ENCODE results near the gene MBD3L1. TPM values are rescaled to one million over a fixed set of nuclear protein-coding genes. Genes with fewer than 3 reads are reported as not detected.

MBD3L1 gene
- total and polyA plus RNA-seq, 2 donors (not counting 1 experiment from before 2014, with no cell fraction given), result not detected

GRCh38 chr19:8887364-8887763 is 55.2 kb downstream of the MBD3L1 start:
- Histone ChIP-seq H3K9ac (ENCODE audit: low read length) (no peak overlapping the region), H3K79me2 (ENCODE audit: control insufficient read depth, insufficient read depth, low read length) (no peaks in the 10 kb centered on the region), H3K9me3 (ENCODE audit: control extremely low read depth in 1 of 3, control insufficient read depth in 2 of 3, insufficient read depth in 1 of 3, low read length in 2 of 3) (peaks cover 0 to 29% (median 0%) of the 10 kb centered on the region in 3 donors), H3K4me2 (replicated peaks; ENCODE audit: low read depth, low read length, poor library complexity, severe bottlenecking) (no peak overlapping the region), H2AFZ (ENCODE audit: insufficient read depth, low read depth, low read length, poor library complexity, severe bottlenecking) (no peak overlapping the region), H4K20me1 (ENCODE audit: control insufficient read depth, insufficient read depth, low read length, poor library complexity, severe bottlenecking) (no peaks in the 10 kb centered on the region), H3K27me3 (replicated peaks in 1 of 4; ENCODE audit: control extremely low read depth in 1 of 4, control insufficient read depth in 3 of 4, insufficient read depth in 4 of 4, low read length in 3 of 4) (peaks cover 0 to 2% (median 0%) of the 10 kb centered on the region in 4 experiments), H3K4me3 (ENCODE audit: control extremely low read depth in 1 of 5, extremely low read depth in 1 of 5, insufficient read depth in 1 of 5, low read depth in 2 of 5, low read length in 4 of 5) (no peak overlapping the region), H3K36me3 (replicated peaks in 1 of 2; ENCODE audit: control extremely low read depth in 1 of 2, control insufficient read depth in 1 of 2, extremely low read depth in 1 of 2, insufficient read depth in 2 of 2, low read length in 1 of 2) (no peaks in the 10 kb centered on the region), H3K4me1 (ENCODE audit: control insufficient read depth in 2 of 2, insufficient read depth in 2 of 2, low read length in 2 of 2) (no peaks in the 10 kb centered on the region), H3K27ac (ENCODE audit: low read length in 2 of 2) (no peak overlapping the region)
- no peak overlapping the region for H3K4me3 Mint-ChIP-seq
- WGBS (ENCODE audit: insufficient coverage), result 76% methylated on average over 2 of the region's 2 CpGs
- no peaks in the 10 kb centered on the region for H3K27me3 Mint-ChIP-seq
- intact Hi-C loops (cut with micrococcal nuclease), result no loop called here
- TF ChIP-seq EZH2 (IDR thresholded peaks at IDR 0.05; ENCODE audit: borderline replicate concordance, insufficient read depth, low read depth, low read length, poor library complexity, severe bottlenecking) (no peak), CTCF (IDR thresholded peaks at IDR 0.05) (no peak)
- H3K27ac Mint-ChIP-seq, result no peak overlapping the region
- ChIA-PET POLR2A (no interaction called here), CTCF (no interaction called here)
- peaks cover under 1% of the 10 kb centered on the region for H3K9me3 Mint-ChIP-seq (ENCODE audit: insufficient read depth)
- no peaks in the 10 kb centered on the region for H3K4me1 Mint-ChIP-seq
- DNase-seq, result no peak
- ATAC-seq (ENCODE audit: low read depth), result no peak

GRCh38 chr19:8890260-8890659 is 58.1 kb downstream of the MBD3L1 start:
- H3K27ac ChIP-seq (ENCODE audit: low read length in 2 of 2), result no peak overlapping the region
- no peaks in the 10 kb centered on the region for H3K9me3 Mint-ChIP-seq (ENCODE audit: insufficient read depth)
- H3K27ac Mint-ChIP-seq, result no peak overlapping the region
- H3K9me3 ChIP-seq (ENCODE audit: control extremely low read depth in 1 of 3, control insufficient read depth in 2 of 3, insufficient read depth in 1 of 3, low read length in 2 of 3), result peaks cover 0 to 19% (median 0%) of the 10 kb centered on the region in 3 donors
- no peaks in the 10 kb centered on the region for H3K36me3 ChIP-seq (replicated peaks in 1 of 2; ENCODE audit: control extremely low read depth in 1 of 2, control insufficient read depth in 1 of 2, extremely low read depth in 1 of 2, insufficient read depth in 2 of 2, low read length in 1 of 2)
- H2AFZ ChIP-seq (ENCODE audit: insufficient read depth, low read depth, low read length, poor library complexity, severe bottlenecking), result no peak overlapping the region
- H3K9ac ChIP-seq (ENCODE audit: low read length), result no peak overlapping the region
- H3K27me3 Mint-ChIP-seq, result no peaks in the 10 kb centered on the region
- ChIA-PET POLR2A (no interaction called here), CTCF (no interaction called here)
- H3K27me3 ChIP-seq (replicated peaks in 1 of 4; ENCODE audit: control extremely low read depth in 1 of 4, control insufficient read depth in 3 of 4, insufficient read depth in 4 of 4, low read length in 3 of 4), result peaks cover 0 to 2% (median 0%) of the 10 kb centered on the region in 4 experiments
- no peak overlapping the region for H3K4me3 ChIP-seq (ENCODE audit: control extremely low read depth in 1 of 5, extremely low read depth in 1 of 5, insufficient read depth in 1 of 5, low read depth in 2 of 5, low read length in 4 of 5)
- ATAC-seq (ENCODE audit: low read depth) (no peak), DNase-seq (no peak)
- no peaks in the 10 kb centered on the region for H3K79me2 ChIP-seq (ENCODE audit: control insufficient read depth, insufficient read depth, low read length)
- intact Hi-C loops (cut with micrococcal nuclease), result no loop called here
- H3K4me1 ChIP-seq (ENCODE audit: control insufficient read depth in 2 of 2, insufficient read depth in 2 of 2, low read length in 2 of 2), result no peaks in the 10 kb centered on the region
- no peaks in the 10 kb centered on the region for H3K4me1 Mint-ChIP-seq
- H3K4me3 Mint-ChIP-seq, result no peak overlapping the region
- no peaks in the 10 kb centered on the region for H4K20me1 ChIP-seq (ENCODE audit: control insufficient read depth, insufficient read depth, low read length, poor library complexity, severe bottlenecking)
- no peak overlapping the region for H3K4me2 ChIP-seq (replicated peaks; ENCODE audit: low read depth, low read length, poor library complexity, severe bottlenecking)
- TF ChIP-seq EZH2 (IDR thresholded peaks at IDR 0.05; ENCODE audit: borderline replicate concordance, insufficient read depth, low read depth, low read length, poor library complexity, severe bottlenecking) (no peak), CTCF (IDR thresholded peaks at IDR 0.05) (no peak)

Other genes with a start within 250 kb of the MBD3L1 start
- 0.39 and 0.59 TPM in 2 replicates for gene ADAMTS10, start 221.7 kb upstream of the MBD3L1 start, total RNA-seq
- 1.8 and 3.6 TPM in 2 replicates for gene ADAMTS10, start 221.7 kb upstream of the MBD3L1 start, polyA plus RNA-seq
- not detected in 2 replicates for gene NFILZ, start 201.7 kb upstream of the MBD3L1 start, total RNA-seq
- gene NFILZ, start 201.7 kb upstream of the MBD3L1 start, polyA plus RNA-seq, result not detected in 2 replicates
- gene ACTL9, start 133.6 kb upstream of the MBD3L1 start, total RNA-seq, result not detected in 2 replicates
- gene ACTL9, start 133.6 kb upstream of the MBD3L1 start, polyA plus RNA-seq, result not detected in 2 replicates
- gene OR2Z1, start 110.7 kb upstream of the MBD3L1 start, total RNA-seq, result not detected in 2 replicates
- gene OR2Z1, start 110.7 kb upstream of the MBD3L1 start, polyA plus RNA-seq, result not detected in 2 replicates
- gene ZNF558, start 73 bp upstream of the MBD3L1 start, total RNA-seq, result 29.8 and 35.7 TPM in 2 replicates
- gene ZNF558, start 73 bp upstream of the MBD3L1 start, polyA plus RNA-seq, result 28.8 and 38.4 TPM in 2 replicates
- gene MUC16, start 178.0 kb downstream of the MBD3L1 start, total RNA-seq, result 1.0 and 1.1 TPM in 2 replicates
- 0.14 and 0.91 TPM in 2 replicates for gene MUC16, start 178.0 kb downstream of the MBD3L1 start, polyA plus RNA-seq

Data from B cell (primary cell).